Measurements from ENCODE around the gene CD34.

GRCh38 chr1:207868251-207868773, 42.6 kb downstream of the CD34 start:
- TF ChIP-seq ESRRG (CRISPR knock-in tag; IDR thresholded peaks at IDR 0.05), result no peak
- TF ChIP-seq, protein P1, sequence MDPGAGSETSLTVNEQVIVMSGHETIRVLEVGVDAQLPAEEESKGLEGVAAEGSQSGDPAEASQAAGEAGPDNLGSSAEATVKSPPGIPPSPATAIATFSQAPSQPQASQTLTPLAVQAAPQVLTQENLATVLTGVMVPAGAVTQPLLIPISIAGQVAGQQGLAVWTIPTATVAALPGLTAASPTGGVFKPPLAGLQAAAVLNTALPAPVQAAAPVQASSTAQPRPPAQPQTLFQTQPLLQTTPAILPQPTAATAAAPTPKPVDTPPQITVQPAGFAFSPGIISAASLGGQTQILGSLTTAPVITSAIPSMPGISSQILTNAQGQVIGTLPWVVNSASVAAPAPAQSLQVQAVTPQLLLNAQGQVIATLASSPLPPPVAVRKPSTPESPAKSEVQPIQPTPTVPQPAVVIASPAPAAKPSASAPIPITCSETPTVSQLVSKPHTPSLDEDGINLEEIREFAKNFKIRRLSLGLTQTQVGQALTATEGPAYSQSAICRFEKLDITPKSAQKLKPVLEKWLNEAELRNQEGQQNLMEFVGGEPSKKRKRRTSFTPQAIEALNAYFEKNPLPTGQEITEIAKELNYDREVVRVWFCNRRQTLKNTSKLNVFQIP (CRISPR knock-in tag; IDR thresholded peaks at IDR 0.05; ENCODE audit: borderline replicate concordance, low read depth), result no peak
- TF ChIP-seq CSDC2 (CRISPR knock-in tag; IDR thresholded peaks at IDR 0.05), result no peak
- no peak for TF ChIP-seq TOX (CRISPR knock-in tag; IDR thresholded peaks at IDR 0.05; ENCODE audit: borderline replicate concordance)
- no peak for TF ChIP-seq CREB5 (CRISPR knock-in tag; IDR thresholded peaks at IDR 0.05; ENCODE audit: low read depth)
- 0 out of 2 replicates have a peak, but pooled peaks have one; percentile 7 for TF ChIP-seq PATZ1 (CRISPR knock-in tag; IDR thresholded peaks at IDR 0.05; ENCODE audit: borderline replicate concordance)
- TF ChIP-seq OSR1 (CRISPR knock-in tag; IDR thresholded peaks at IDR 0.05), result no peak
- TF ChIP-seq ARNTL (CRISPR knock-in tag; IDR thresholded peaks at IDR 0.05; ENCODE audit: borderline replicate concordance, low read depth), result no peak
- no peak for TF ChIP-seq PPARA (CRISPR knock-in tag; IDR thresholded peaks at IDR 0.05; ENCODE audit: borderline replicate concordance)
- TF ChIP-seq GLIS3 (CRISPR knock-in tag; IDR thresholded peaks at IDR 0.05), result no peak
- no peak for TF ChIP-seq ISL1 (CRISPR knock-in tag; IDR thresholded peaks at IDR 0.05)
- no peak for TF ChIP-seq ZNF8 (CRISPR knock-in tag; IDR thresholded peaks at IDR 0.05)
- TF ChIP-seq ZNF70 (CRISPR knock-in tag; IDR thresholded peaks at IDR 0.05), result no peak

All from SK-N-SH treated with all-trans-retinoic acid at 6 μM for 48 hours (cell line).